Tibial artery (tissue), 4 donors: Measurements from ENCODE around the gene BMP2.

Experiments
- DNase-seq, 2 donors: peaks; one replicate each; pipeline ENCODE4 v3.0.0-alpha.2; 2019
- H3K27ac ChIP-seq, 2 donors: fragments of 200-600 bp; sonication (generic) in 1 of 2; 1 replicate in 1 of 2; 2 replicates in 1 of 2; pipeline ENCODE4 v1.5.1; 2018 to 2019; ENCODE audit warnings: mild to moderate bottlenecking in 1 of 2
- H3K27me3 ChIP-seq, 2 donors: fragments of 200-600 bp; sonication (generic) in 1 of 2; one replicate each; pipeline versions ENCODE4 v1.5.1 to v1.6.0; 2016 to 2019
- H3K36me3 ChIP-seq, 3 donors: fragments of 200-600 bp; sonication (generic) in 2 of 3; one replicate each; pipeline ENCODE4 v1.5.1; 2016 to 2019; ENCODE audit warnings: mild to moderate bottlenecking in 2 of 3
- H3K4me1 ChIP-seq, 4 donors: fragments of 200-600 bp; sonication (generic) in 2 of 4; 1 replicate in 3 of 4; 2 replicates in 1 of 4; pipeline ENCODE4 v1.5.1; 2016 to 2019
- H3K4me3 ChIP-seq, 2 donors: fragments of 200-600 bp; sonication (generic) in 1 of 2; 1 replicate in 1 of 2; 2 replicates in 1 of 2; pipeline ENCODE4 v1.5.1; 2018 to 2019; ENCODE audit warnings: mild to moderate bottlenecking in 2 of 2
- H3K9me3 ChIP-seq, 3 donors: fragments of 200-600 bp; sonication (generic) in 1 of 3; one replicate each; pipeline ENCODE4 v1.5.1; 2016 to 2019
- intact Hi-C: fragments of 100-400 bp; cut with DNase I; formaldehyde crosslinking; loops from one replicate; pipeline ENCODE4 v1.15.0; 2023; ENCODE audit warnings: low total_unique reads
- TF ChIP-seq, protein P1 (sequence below), 2 experiments: fragments of 200-600 bp in 1 of 2; fragments of 450-650 bp in 1 of 2; IDR thresholded peaks; one replicate each; pipeline ENCODE4 v1.5.1; 2017 to 2019; ENCODE audit warnings: antibody characterized with exemption in 2 of 2, mild to moderate bottlenecking in 1 of 2, moderate library complexity in 1 of 2

BMP2 gene

DNA sequence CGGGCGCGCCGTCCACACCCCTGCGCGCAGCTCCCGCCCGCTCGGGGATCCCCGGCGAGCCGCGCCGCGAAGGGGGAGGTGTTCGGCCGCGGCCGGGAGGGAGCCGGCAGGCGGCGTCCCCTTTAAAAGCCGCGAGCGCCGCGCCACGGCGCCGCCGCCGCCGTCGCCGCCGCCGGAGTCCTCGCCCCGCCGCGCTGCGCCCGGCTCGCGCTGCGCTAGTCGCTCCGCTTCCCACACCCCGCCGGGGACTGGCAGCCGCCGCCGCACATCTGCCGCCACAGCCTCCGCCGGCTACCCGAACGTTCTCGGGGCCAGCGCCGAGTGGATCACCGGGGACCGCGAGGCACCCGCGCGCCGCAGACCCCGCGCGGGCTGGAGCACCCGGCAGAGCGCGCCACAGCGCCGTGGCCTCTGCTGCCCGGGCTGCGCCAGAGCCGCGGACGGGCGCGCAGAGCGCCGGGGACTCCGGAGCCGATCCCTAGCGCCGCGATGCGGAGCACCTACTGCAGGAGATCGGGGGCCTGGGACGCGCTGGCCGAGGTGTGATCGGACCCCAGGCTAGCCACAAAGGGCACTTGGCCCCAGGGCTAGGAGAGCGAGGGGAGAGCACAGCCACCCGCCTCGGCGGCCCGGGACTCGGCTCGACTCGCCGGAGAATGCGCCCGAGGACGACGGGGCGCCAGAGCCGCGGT, at the start of gene BMP2:
TSS of gene BMP2 (plus strand) at position 151 of the 692 bp plus-strand sequence. CDS start 2,441 bp downstream, outside the sequence.
- Histone ChIP-seq H3K27ac (peak within 1 kb of the TSS; percentile 69 to 74), H3K9me3 (no peaks in the 10 kb centered on the region), H3K36me3 (no peaks in the 10 kb centered on the region), H3K4me1 (peaks cover 0 to 36% (median 20%) of the 10 kb centered on the region in 4 donors), H3K27me3 (no peaks in the 10 kb centered on the region), H3K4me3 (peak within 1 kb of the TSS; percentile 70 to 87)
- intact Hi-C loops, result loop anchor here (10.0 kb wide), 3 partner anchors 133 to 517 kb away; no protein-coding TSS in a partner anchor
- peak; percentile 24 to 68 for DNase-seq
- TF ChIP-seq, protein P1, sequence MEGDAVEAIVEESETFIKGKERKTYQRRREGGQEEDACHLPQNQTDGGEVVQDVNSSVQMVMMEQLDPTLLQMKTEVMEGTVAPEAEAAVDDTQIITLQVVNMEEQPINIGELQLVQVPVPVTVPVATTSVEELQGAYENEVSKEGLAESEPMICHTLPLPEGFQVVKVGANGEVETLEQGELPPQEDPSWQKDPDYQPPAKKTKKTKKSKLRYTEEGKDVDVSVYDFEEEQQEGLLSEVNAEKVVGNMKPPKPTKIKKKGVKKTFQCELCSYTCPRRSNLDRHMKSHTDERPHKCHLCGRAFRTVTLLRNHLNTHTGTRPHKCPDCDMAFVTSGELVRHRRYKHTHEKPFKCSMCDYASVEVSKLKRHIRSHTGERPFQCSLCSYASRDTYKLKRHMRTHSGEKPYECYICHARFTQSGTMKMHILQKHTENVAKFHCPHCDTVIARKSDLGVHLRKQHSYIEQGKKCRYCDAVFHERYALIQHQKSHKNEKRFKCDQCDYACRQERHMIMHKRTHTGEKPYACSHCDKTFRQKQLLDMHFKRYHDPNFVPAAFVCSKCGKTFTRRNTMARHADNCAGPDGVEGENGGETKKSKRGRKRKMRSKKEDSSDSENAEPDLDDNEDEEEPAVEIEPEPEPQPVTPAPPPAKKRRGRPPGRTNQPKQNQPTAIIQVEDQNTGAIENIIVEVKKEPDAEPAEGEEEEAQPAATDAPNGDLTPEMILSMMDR (IDR thresholded peaks at IDR 0.05), result no peak

DNA sequence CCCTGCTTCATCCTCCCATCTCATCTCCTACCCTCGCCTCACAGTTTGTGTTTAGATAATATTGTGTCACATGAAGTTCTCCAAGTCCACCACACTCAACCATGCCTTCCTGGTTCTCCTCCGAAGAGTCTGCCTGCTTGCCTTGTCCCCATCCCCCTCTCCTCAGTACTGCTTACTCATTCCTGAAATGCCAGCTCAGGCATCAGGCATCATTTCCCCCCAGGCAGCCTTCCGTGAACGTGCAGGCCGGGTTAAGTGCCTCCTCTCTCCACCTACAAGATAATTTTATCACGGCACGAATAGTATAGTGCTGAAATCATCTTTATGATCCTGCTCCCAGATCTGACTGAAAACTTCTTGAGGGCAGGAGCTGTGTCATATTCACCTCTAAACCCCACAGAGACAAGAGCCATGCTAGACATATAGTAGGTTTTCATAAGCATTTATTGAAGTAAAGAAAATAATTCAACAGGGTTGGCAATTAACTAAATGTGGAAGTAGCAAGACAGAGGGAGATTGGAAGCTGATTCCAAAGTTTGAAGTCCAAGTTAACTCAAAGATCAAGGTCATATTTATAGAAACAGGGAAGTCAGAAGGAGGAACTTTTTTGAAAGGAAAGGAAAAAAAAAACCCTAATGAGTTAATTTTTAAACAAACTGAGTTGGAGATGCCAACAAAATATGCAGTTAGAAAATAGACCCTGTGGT, 48.7 kb upstream of the BMP2 start:
- intact Hi-C loops, result no loop called here

DNA sequence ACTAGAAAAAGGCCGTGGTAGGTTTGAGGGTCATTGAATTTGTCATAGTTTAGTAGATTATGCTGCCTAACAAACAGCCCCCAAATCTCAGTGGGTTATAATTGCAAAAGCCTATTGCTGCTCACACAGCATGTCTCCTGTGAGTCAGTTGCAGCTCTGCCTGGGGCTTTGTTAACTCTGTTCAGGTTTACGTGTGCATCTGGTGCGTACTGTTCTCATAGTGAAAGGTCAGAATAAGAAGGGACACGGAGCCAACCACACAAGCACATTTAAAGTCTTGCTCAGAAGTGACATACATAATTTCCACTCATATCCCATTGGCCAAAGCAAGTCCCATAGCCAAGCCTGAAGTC, 48.1 kb upstream of the BMP2 start:
- no peaks in the 10 kb centered on the region for H3K27me3 ChIP-seq
- peaks cover 0 to 6% (median 0%) of the 10 kb centered on the region in 4 donors for H3K4me1 ChIP-seq
- intact Hi-C loops, result no loop called here
- no peak overlapping the region for H3K27ac ChIP-seq
- DNase-seq, result no peak
- TF ChIP-seq, protein P1 (IDR thresholded peaks at IDR 0.05), result no peak
- no peaks in the 10 kb centered on the region for H3K9me3 ChIP-seq
- no peaks in the 10 kb centered on the region for H3K36me3 ChIP-seq
- no peak overlapping the region for H3K4me3 ChIP-seq

More for the DNA sequence above, 48.7 kb upstream of the BMP2 start:
- TF ChIP-seq, protein P1 (IDR thresholded peaks at IDR 0.05), result no peak
- Histone ChIP-seq H3K4me3 (no peak overlapping the region), H3K27ac (no peak overlapping the region), H3K9me3 (no peaks in the 10 kb centered on the region), H3K27me3 (no peaks in the 10 kb centered on the region), H3K36me3 (no peaks in the 10 kb centered on the region), H3K4me1 (peaks cover 0 to 6% (median 0%) of the 10 kb centered on the region in 4 donors)
- no peak for DNase-seq

DNA sequence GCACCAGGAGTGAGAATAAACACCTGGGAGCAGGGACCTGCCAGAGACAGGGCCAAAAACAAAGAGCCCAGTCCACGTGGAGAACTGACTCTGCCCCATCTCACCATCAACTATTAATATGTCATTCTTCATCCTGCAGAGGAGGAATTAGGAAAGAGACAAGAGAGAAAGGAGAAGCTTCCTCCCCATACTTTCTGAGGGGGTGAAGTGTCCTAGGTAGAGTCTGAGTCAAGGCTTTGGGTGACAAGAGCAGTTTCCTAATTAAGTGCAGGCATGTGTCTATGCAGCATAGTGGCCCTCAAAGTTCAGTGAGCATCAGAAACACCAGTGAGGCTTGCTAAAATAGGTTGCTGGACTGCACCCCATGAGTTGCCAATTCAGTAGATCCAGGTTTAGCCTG, 40.7 kb upstream of the BMP2 start:
- TF ChIP-seq, protein P1 (IDR thresholded peaks at IDR 0.05), result no peak
- no peaks in the 10 kb centered on the region for H3K9me3 ChIP-seq
- no peaks in the 10 kb centered on the region for H3K27me3 ChIP-seq
- intact Hi-C loops, result no loop called here
- H3K4me1 ChIP-seq, result no peaks in the 10 kb centered on the region
- H3K27ac ChIP-seq, result no peak overlapping the region
- DNase-seq, result no peak
- no peak overlapping the region for H3K4me3 ChIP-seq
- no peaks in the 10 kb centered on the region for H3K36me3 ChIP-seq

DNA sequence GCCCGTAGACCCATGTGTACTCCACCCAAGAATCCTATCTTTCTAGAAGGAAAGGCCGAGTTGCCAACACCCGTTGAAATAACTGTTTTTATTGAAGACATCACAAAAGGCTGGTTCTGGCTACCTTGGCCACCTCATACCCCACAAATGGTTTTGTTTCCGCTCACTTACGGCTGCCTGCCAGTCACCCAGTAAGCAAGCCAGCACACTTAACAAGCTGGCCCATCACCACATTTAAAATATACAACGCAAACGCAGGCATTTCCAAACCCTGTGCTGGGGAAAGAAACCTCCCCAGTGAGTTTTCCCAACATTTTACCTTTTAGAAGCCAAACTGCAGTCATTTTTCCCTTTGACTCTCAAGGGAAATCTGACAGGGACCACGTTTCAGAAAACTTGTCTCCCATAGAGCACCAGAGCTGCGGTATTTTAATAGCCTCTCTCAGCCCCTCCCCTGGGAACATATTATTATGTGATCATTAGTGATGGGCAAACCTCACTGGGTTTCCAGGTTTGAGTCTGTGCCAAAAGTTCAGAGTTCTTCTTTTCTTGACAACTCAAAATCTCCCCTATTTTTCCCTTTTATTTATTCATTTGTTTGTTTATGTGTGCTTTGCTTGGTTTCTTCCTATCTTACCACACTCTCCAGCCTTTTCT, 36.7 kb upstream of the BMP2 start:
- H3K9me3 ChIP-seq, result no peaks in the 10 kb centered on the region
- H3K27me3 ChIP-seq, result no peaks in the 10 kb centered on the region
- no peak overlapping the region for H3K4me3 ChIP-seq
- H3K4me1 ChIP-seq, result peaks cover 0 to 7% (median 2%) of the 10 kb centered on the region in 4 donors
- intact Hi-C loops, result no loop called here
- no peak overlapping the region for H3K27ac ChIP-seq
- DNase-seq, result no peak
- TF ChIP-seq, protein P1 (IDR thresholded peaks at IDR 0.05), result no peak
- no peaks in the 10 kb centered on the region for H3K36me3 ChIP-seq
